ENCODE results near the gene RALGPS2.

The RALGPS2 gene

GRCh38 chr1:178933105-178933561 is 208.1 kb downstream of the RALGPS2 start:
- DNase-seq: no peak
- no peak for TF ChIP-seq CTCF (IDR thresholded peaks at IDR 0.05; ENCODE audit: low read depth, low read length, missing control alignments)
- in situ Hi-C loops (cut with HindIII; ENCODE audit: low pct_ligation_motif_present, low sequenced_read_pairs): no loop called here
- Histone ChIP-seq H3K4me3 (ENCODE audit: low read depth, low read length) (no peak overlapping the region), H3K36me3 (replicated peaks) (no peaks in the 10 kb centered on the region), H3K27me3 (replicated peaks) (no peaks in the 10 kb centered on the region), H3K27ac (no peak overlapping the region)

DNA sequence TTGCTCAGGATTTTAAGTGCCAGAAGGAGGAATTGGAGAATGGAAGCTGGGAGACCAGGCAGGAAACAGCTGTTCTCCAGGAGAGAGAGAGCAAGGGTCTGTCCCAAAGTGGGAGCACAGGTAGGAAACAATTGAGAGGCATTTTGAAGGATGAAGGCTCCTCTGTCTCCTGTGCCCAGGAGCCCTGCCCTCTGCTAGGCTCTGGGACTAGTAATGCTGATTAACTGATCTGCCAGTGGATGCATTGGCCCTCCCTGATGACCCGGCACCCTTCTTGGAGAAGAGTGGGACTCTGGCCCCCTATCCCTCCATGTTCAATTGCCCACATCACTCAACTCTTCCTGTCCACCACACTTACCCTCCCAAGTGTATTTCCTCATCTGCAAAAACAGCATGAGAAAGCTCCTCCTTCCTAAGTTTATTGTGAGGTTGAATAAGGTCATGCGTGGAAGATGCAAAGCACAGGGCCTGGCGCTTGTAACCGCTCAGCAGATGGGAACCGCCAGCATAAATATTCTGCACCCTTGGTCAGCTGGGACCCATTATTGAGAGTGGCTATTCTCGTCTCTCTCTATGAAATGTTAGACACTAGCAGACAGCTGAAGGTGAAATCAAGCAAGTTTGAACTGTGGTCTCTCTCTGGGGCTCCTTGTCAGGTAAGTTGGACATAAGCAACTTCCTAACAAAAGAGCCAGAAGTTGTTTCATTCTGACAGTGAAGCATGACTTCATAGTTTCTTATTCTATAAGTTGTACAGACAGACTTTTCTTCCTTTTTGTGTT is 208.9 kb downstream of the RALGPS2 start:
- Histone ChIP-seq H3K36me3 (replicated peaks) (no peaks in the 10 kb centered on the region), H3K4me3 (ENCODE audit: low read depth, low read length) (no peak overlapping the region), H3K27me3 (replicated peaks) (no peaks in the 10 kb centered on the region), H3K27ac (no peak overlapping the region)
- DNase-seq: no peak
- in situ Hi-C loops (cut with HindIII; ENCODE audit: low pct_ligation_motif_present, low sequenced_read_pairs): no loop called here
- TF ChIP-seq CTCF (IDR thresholded peaks at IDR 0.05; ENCODE audit: low read depth, low read length, missing control alignments): no peak

GRCh38 chr1:178934546-178934945 is 209.5 kb downstream of the RALGPS2 start:
- in situ Hi-C loops (cut with HindIII; ENCODE audit: low pct_ligation_motif_present, low sequenced_read_pairs): no loop called here
- no peak for TF ChIP-seq CTCF (IDR thresholded peaks at IDR 0.05; ENCODE audit: low read depth, low read length, missing control alignments)
- H3K27ac ChIP-seq: no peak overlapping the region
- H3K27me3 ChIP-seq (replicated peaks): no peaks in the 10 kb centered on the region
- H3K36me3 ChIP-seq (replicated peaks): no peaks in the 10 kb centered on the region
- H3K4me3 ChIP-seq (ENCODE audit: low read depth, low read length): no peak overlapping the region
- no peak for DNase-seq

DNA sequence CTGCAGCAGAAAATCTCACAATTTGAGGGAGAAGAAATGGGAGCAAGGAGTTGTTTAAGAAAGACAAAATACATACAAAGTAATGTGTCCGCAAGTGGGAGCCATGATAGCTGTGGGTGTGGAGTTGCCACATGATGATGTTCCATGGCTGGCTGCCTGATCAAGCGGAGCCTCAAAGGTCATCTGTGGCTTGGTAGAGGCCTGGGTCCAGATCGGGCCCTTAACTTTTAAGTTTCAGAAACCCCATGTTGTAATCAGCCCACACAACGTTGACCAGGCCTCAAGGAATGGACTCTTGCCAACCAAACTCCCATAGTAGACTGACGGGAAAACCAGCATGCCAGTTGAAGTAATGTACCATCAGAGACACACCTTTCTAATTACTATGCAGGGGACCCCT is 210.6 kb downstream of the RALGPS2 start:
- no peak for DNase-seq
- Histone ChIP-seq H3K27me3 (replicated peaks) (no peaks in the 10 kb centered on the region), H3K36me3 (replicated peaks) (no peaks in the 10 kb centered on the region), H3K4me3 (ENCODE audit: low read depth, low read length) (no peak overlapping the region), H3K27ac (no peak overlapping the region)
- in situ Hi-C loops (cut with HindIII; ENCODE audit: low pct_ligation_motif_present, low sequenced_read_pairs): no loop called here
- no peak for TF ChIP-seq CTCF (IDR thresholded peaks at IDR 0.05; ENCODE audit: low read depth, low read length, missing control alignments)

- Histone ChIP-seq H3K36me3 (replicated peaks) (no peaks in the 10 kb centered on the region), H3K27me3 (replicated peaks) (no peaks in the 10 kb centered on the region), H3K4me3 (ENCODE audit: low read depth, low read length) (no peak overlapping the region), H3K27ac (no peak overlapping the region)
- TF ChIP-seq CTCF (IDR thresholded peaks at IDR 0.05; ENCODE audit: low read depth, low read length, missing control alignments): no peak
- DNase-seq: no peak
- in situ Hi-C loops (cut with HindIII; ENCODE audit: low pct_ligation_motif_present, low sequenced_read_pairs): no loop called here
Observed at GRCh38 chr1:178937695-178938094, 212.7 kb downstream of the RALGPS2 start.

All from brain microvascular endothelial cell (primary cell).